Thymus (tissue), 11 donors: ENCODE results near the gene DENND1B. TPM values are rescaled to one million over a fixed set of nuclear protein-coding genes. Genes with fewer than 3 reads are reported as not detected.
A peak's percentile ranks its signal among the peaks of the same experiment; 100 is the strongest.
"Not testable (repeated sequence)": the region's sequence is repeated elsewhere in the genome, so short reads cannot be mapped to it uniquely, and the experiment has no call there.

Experiments
- DNase-seq, 9 donors: peaks; one replicate each; pipeline ENCODE4 v3.0.0-alpha.2; 2013; ENCODE audit warnings: low spot score in 9 of 9, low read depth in 6 of 9, missing footprints in 1 of 9
- H3K27ac ChIP-seq, 2 donors: one replicate each; pipeline ENCODE4 v1.5.1; 2013; ENCODE audit warnings: control low read depth in 1 of 2, low read depth in 1 of 2, low read length in 1 of 2, mild to moderate bottlenecking in 1 of 2, moderate library complexity in 1 of 2
- H3K27me3 ChIP-seq, 2 donors: one replicate each; pipeline ENCODE4 v1.5.1; 2013; ENCODE audit warnings: low read length in 1 of 2; ENCODE audit not compliant: control insufficient read depth in 2 of 2, insufficient read depth in 1 of 2
- H3K36me3 ChIP-seq, 2 donors: one replicate each; pipeline ENCODE4 v1.5.1; 2013; ENCODE audit warnings: low read length in 1 of 2, mild to moderate bottlenecking in 1 of 2, moderate library complexity in 1 of 2; ENCODE audit not compliant: control insufficient read depth in 2 of 2, insufficient read depth in 2 of 2
- H3K4me1 ChIP-seq, 2 donors: one replicate each; pipeline ENCODE4 v1.5.1; 2013; ENCODE audit warnings: low read length in 2 of 2; ENCODE audit not compliant: control insufficient read depth in 2 of 2, insufficient read depth in 2 of 2
- H3K4me3 ChIP-seq, 2 donors: one replicate each; pipeline ENCODE4 v1.5.1; 2013; ENCODE audit warnings: low read length in 2 of 2, control low read depth in 1 of 2, mild to moderate bottlenecking in 1 of 2
- H3K9me3 ChIP-seq, 2 donors: one replicate each; pipeline ENCODE4 v1.5.1; 2013; ENCODE audit warnings: low read length in 1 of 2, mild to moderate bottlenecking in 1 of 2; ENCODE audit not compliant: control insufficient read depth in 2 of 2, insufficient read depth in 1 of 2
- WGBS: extraction: QIAGEN DNeasy Blood & Tissue Kit; methylation state at CpG from one replicate; pipeline ENCODE4 v1.1.7; 2013; 5-methylcytosine and 5-hydroxymethylcytosine counted together
- polyA plus RNA-seq: library from polyadenylated mRNA; stranded (reverse); fragments of 200-250 nt; gene quantifications from one replicate; pipeline ENCODE4 v1.2.3, GENCODE V29; 2013
- total RNA-seq: library from RNA; stranded (reverse); fragments of 120-200 nt; gene quantifications from one replicate; pipeline ENCODE4 v1.2.4, GENCODE V29; 2013
- donor health status: healthy.

Gene DENND1B
- total and polyA plus RNA-seq, 2 donors, result 8.8 to 23.5 TPM

DNA sequence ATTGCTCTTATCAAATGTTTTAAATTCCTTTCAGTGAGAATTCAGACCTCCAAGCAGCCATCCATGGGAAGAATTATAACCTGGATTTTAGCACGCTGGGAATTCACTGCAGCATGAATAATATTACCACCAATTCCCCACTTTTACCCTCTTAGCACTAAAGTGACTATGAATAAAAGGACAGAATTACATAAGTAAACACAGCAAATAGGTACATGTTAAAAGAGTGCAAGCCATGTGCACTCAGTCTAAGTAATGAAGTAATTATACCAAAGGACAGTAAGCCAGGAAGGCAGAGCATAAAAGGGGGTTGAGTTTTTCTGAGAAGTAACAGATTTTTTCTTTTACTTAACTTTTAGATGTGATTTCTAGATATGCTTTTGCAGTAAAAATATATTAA lies 176.3 kb downstream of the DENND1B start:
- Histone ChIP-seq H3K27me3 (no peaks in the 10 kb centered on the region), H3K4me3 (no peak overlapping the region), H3K36me3 (no peaks in the 10 kb centered on the region), H3K9me3 (no peaks in the 10 kb centered on the region), H3K27ac (no peak overlapping the region), H3K4me1 (no peaks in the 10 kb centered on the region)
- no peak for DNase-seq
- WGBS, result 99% methylated on average over 1 of the region's 1 CpG

DNA sequence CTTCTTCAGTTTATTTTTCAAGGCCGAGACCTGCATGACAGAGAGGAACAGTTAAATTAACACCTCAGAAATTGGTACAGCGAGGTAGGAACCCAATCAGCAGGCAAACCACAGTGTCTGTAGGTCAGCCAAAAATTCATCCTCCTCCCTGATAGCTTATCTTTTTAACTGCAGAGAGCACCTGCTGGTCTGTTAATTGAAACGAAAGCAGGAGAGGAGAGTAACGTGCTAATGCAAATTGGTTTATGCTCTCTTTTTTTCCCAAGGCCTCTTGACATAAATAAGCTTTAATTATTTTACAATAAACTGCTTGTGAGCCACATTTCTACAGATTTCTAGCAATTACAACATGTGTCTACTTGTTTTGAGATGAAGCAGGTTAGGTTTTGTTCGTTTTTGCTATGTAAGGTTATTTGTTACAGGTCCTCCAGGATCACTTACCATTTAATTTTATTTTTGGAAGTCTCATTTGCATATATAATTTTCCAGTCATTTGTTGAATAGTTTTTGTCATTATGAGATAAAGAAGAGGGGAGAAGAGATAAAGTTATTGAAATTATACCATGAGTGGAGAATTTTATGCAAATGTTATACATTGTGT lies 179.9 kb downstream of the DENND1B start:
- no peaks in the 10 kb centered on the region for H3K4me1 ChIP-seq
- H3K9me3 ChIP-seq, result no peaks in the 10 kb centered on the region
- no peaks in the 10 kb centered on the region for H3K36me3 ChIP-seq
- no peak overlapping the region for H3K4me3 ChIP-seq
- 94% methylated on average over 5 of the region's 5 CpGs for WGBS
- H3K27me3 ChIP-seq, result no peaks in the 10 kb centered on the region
- no peak for DNase-seq
- H3K27ac ChIP-seq, result no peak overlapping the region

DNA sequence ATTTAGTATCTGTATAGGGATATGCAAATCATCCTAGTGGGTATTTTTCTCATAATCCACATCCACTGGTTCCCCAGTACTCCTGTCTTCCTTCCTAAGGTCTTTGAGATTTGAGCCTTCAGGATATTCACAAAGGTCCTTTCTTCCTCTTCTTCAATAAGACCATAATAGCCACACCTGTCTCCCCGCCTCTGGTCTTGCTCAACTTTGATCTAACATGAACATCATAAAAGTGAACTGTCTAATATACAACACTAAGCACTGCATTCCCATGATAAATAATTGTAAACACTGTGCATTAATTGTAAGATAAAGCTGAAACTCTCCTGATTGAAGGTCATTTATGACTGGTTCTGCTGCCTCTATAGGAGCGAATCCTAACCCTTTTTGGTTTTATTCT lies 184.6 kb downstream of the DENND1B start:
- Histone ChIP-seq H3K4me3 (no peak overlapping the region), H3K27me3 (no peaks in the 10 kb centered on the region), H3K9me3 (no peaks in the 10 kb centered on the region), H3K27ac (no peak overlapping the region), H3K4me1 (no peaks in the 10 kb centered on the region), H3K36me3 (peaks cover 0 to 2% of the 10 kb centered on the region in 2 donors)
- no peak for DNase-seq
- over 99% methylated on average over 2 of the region's 2 CpGs for WGBS

DNA sequence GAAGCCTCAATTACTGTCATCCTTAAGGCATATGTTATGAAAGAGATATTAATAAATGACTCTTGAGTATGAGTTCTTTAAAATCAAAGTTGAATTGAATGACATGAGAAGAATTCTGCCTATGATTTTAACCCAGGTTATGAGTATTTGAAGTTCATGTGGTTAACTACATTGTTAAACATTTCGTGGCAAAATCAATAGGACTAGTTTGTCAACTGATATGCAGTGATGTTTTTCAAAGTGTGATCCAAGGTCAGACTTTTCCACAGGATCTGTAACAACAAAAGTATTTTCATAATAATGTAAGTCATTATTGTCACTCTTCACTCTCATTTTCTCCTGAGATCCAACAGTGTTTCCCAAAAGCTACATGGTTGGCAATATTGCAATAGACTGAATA lies 189.5 kb downstream of the DENND1B start:
- H3K9me3 ChIP-seq, result no peaks in the 10 kb centered on the region
- H3K36me3 ChIP-seq, result peaks cover 0 to 2% of the 10 kb centered on the region in 2 donors
- DNase-seq, result no peak
- H3K4me3 ChIP-seq, result no peak overlapping the region
- no peak overlapping the region for H3K27ac ChIP-seq
- H3K27me3 ChIP-seq, result no peaks in the 10 kb centered on the region
- WGBS, result 99% methylated on average over 1 of the region's 1 CpG
- no peaks in the 10 kb centered on the region for H3K4me1 ChIP-seq

DNA sequence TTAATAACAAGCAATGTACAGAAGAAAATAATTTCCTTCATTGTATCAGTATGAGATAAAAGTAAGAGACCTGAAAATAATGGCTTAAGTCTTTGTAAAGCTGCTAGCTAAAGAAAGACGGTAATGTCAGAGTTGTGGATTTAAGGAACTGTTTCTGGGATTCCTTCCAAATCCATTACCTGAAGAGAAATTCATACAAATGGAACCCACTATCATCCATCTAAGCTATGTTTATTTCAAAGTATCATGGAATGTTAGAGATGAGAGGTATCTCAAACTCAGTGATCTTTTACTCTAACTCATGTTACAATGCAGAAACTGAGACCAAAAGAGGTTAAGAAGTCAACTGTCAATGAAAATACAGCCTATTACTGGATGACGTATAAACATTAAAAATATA lies 197.7 kb downstream of the DENND1B start:
- Histone ChIP-seq H3K27ac (no peak overlapping the region), H3K9me3 (no peaks in the 10 kb centered on the region), H3K27me3 (no peaks in the 10 kb centered on the region), H3K36me3 (no peaks in the 10 kb centered on the region), H3K4me1 (no peaks in the 10 kb centered on the region), H3K4me3 (no peak overlapping the region)
- DNase-seq, result no peak
- 99% methylated on average over 2 of the region's 2 CpGs for WGBS

DNA sequence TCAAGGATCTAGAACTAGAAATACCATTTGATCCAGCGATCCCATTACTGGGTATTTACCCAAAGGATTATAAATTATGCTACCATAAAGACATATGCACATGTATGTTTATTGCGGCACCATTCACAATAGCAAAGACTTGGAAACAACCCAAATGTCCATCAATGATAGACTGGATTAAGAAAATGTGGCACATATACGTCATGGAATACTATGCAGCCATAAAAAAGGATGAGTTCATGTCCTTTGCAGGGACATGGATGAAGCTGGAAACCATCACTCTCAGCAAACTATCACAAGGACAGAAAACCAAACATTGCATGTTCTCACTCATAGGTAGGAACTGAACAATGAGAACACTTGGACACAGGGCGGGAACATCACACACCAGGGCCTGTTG lies 199.7 kb downstream of the DENND1B start:
- not testable (repeated sequence) for H3K36me3 ChIP-seq

DNA sequence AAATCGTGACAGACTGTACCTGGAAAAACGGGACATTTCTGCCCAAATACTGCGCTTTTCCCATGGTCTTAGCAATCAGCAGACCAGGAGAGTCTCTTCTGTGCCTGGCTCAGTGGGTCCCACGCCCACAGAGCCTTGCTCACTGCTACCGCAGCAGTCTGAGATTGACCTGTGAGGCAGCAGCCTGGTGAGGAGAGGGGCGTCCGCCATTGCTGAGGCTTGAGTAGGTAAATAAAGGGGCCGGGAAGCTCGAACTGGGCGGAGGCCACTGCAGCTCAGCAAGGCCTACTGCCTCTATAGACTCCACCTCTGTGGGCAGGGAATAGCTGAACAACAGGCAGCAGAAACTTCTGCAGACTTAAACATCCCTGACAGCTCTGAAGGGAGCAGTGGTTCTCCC lies 203.1 kb downstream of the DENND1B start:
- Histone ChIP-seq H3K27me3 (no peaks in the 10 kb centered on the region), H3K27ac (no peak overlapping the region), H3K4me1 (no peaks in the 10 kb centered on the region), H3K36me3 (peaks cover 0 to 4% of the 10 kb centered on the region in 2 donors), H3K4me3 (no peak overlapping the region), H3K9me3 (peaks cover 0 to 3% of the 10 kb centered on the region in 2 donors)
- no peak for DNase-seq
- 97% methylated on average over 10 of the region's 10 CpGs for WGBS

More for the DNA sequence above, 199.7 kb downstream of the DENND1B start:
- H3K27ac ChIP-seq, H3K4me3 ChIP-seq, H3K27me3 ChIP-seq, DNase-seq, H3K9me3 ChIP-seq, H3K4me1 ChIP-seq: not testable (repeated sequence)
- 96% methylated on average over 4 of the region's 4 CpGs for WGBS

DNA sequence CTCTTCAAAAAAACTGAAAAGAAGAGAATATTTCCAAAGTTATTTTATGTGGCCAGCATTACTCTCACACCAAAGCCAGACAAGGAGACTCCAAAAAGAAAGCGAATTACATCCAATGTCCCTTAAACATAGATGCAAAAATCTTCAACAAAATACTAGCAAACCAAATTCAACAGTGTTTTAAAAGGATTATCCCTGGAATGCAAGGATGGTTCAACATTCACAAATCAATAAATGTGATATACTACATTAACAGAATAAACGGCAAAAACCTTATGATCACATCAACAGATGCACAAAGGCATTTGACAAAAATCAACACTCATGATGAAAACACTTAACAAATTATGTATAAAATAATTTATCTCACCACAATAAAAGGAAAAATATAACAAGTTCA lies 207.8 kb downstream of the DENND1B start:
- peaks cover 3 to 5% of the 10 kb centered on the region in 2 donors for H3K36me3 ChIP-seq
- no peaks in the 10 kb centered on the region for H3K4me1 ChIP-seq
- H3K27ac ChIP-seq, result no peak overlapping the region
- H3K27me3 ChIP-seq, result no peaks in the 10 kb centered on the region
- WGBS, result 97% methylated on average over 2 of the region's 2 CpGs
- DNase-seq, result peak in 1 of 9 donors; percentile 3
- H3K4me3 ChIP-seq, result no peak overlapping the region
- H3K9me3 ChIP-seq, result peaks cover 0 to 3% of the 10 kb centered on the region in 2 donors

DNA sequence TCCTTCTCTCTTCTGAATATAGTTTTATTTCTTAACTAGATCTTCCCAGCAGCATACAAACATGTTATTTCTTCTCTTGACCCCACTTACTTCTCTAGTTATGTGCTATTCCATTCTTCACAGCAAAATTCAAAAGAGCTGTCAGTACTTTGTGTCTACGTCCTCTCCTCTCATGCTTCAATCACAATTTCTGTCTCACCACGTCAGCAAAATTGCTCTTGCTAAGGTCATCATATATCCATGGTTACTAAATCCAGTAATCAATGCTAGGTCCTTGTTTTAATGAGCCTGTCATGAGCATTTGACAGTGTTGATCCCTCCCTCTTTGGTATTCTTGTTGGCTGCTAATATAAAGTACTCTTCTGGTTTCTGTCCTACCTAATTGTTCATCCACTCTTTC lies 214.2 kb downstream of the DENND1B start:
- peaks cover 0 to 8% of the 10 kb centered on the region in 2 donors for H3K36me3 ChIP-seq
- no peak for DNase-seq

More for the DNA sequence above, 214.2 kb downstream of the DENND1B start:
- H3K9me3 ChIP-seq, result no peaks in the 10 kb centered on the region
- H3K4me1 ChIP-seq, result no peaks in the 10 kb centered on the region
- no peak overlapping the region for H3K4me3 ChIP-seq
- no peaks in the 10 kb centered on the region for H3K27me3 ChIP-seq
- WGBS, result over 99% methylated on average over 2 of the region's 2 CpGs
- H3K27ac ChIP-seq, result no peak overlapping the region
